A549 (cell line): ENCODE measurements around the gene ANG.

Source experiments
- CTCF ChIP-seq: fragments of >200 bp; sonication (Bioruptor Twin); formaldehyde crosslinking; IDR thresholded peaks from 3 replicates; pipeline ENCODE4 v1.5.1; 2016
- EP300 ChIP-seq, 2 experiments: fragments of >200 bp; sonication (Bioruptor Twin); formaldehyde crosslinking; IDR thresholded peaks; 2 replicates in 1 of 2; 3 replicates in 1 of 2; pipeline ENCODE4 v1.6.1; 2016 to 2017
- HDAC2 ChIP-seq: fragments of 200-600 bp; sonication (generic); IDR thresholded peaks from 2 replicates; pipeline ENCODE4 v1.6.1; 2016
- MAZ ChIP-seq: fragments of 150-350 bp; IDR thresholded peaks from 2 replicates; pipeline ENCODE4 v1.6.1; 2014; ENCODE audit warnings: antibody characterized with exemption, low read depth, low read length, borderline replicate concordance
- PBX3 ChIP-seq: IDR thresholded peaks from 2 replicates; pipeline ENCODE4 v1.6.1; 2012
- POLR2A ChIP-seq: IDR thresholded peaks from 2 replicates; pipeline ENCODE4 v1.6.1; 2012; ENCODE audit warnings: mild to moderate bottlenecking, low read length
- POLR2AphosphoS2 ChIP-seq: conservative IDR thresholded peaks from 2 replicates; pipeline ENCODE4 v1.6.1; 2012; ENCODE audit warnings: low read length, improper control_type of control experiment, inconsistent platforms
- RAD21 ChIP-seq, 2 experiments: fragments of >200 bp in 1 of 2; sonication (Bioruptor Twin) in 1 of 2; formaldehyde crosslinking in 1 of 2; IDR thresholded peaks in 1 of 2; conservative IDR thresholded peaks in 1 of 2; 2 replicates in 1 of 2; 3 replicates in 1 of 2; pipeline ENCODE4 v1.6.1; 2012 to 2018; ENCODE audit warnings: inconsistent platforms in 1 of 2
- TF ChIP-seq, protein P1 (sequence below): IDR thresholded peaks from 2 replicates; pipeline ENCODE4 v1.6.1; 2012

DNA sequence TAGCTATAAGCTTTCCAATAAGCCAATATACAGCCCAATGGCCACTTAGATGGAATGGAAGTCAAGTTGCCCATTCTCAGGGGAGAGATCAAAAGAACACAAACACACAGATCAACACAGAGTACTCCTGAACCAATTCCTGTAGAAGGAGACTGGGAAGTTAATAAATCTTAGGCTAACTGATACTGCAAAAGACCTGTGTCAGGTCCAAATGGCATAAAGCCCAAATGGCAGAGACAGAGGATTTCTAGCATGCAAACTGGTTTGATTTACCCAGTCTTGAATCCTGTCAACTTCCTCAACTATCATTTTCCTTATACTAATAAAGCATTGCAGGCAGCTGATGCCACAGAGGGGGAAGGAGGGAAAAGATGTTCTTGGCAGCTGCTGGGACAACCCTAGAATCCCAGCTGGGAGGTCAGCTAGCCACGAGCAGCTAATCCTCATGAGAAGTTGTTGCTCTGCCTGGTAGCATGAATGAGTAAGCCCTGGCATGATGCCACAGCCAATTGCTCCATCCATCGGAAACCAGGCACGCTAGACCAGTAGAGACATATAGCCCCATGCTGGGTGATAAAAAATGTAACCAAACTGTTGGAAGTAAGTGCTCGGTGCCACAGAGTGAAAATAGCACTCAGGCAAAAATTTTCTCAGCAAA is 26.2 kb downstream of the ANG start:
- TF ChIP-seq CTCF, result no peak
- no peak for TF ChIP-seq POLR2A
- TF ChIP-seq, protein P1, sequence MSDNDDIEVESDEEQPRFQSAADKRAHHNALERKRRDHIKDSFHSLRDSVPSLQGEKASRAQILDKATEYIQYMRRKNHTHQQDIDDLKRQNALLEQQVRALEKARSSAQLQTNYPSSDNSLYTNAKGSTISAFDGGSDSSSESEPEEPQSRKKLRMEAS, result no peak
- TF ChIP-seq RAD21 (conservative IDR thresholded peaks at IDR 0.05 in 1 of 2, IDR thresholded peaks at IDR 0.05 in 1 of 2), result no peak
- no peak for TF ChIP-seq EP300 (IDR thresholded peaks at IDR 0.05)
- TF ChIP-seq PBX3, result no peak
- no peak for TF ChIP-seq MAZ
- TF ChIP-seq POLR2AphosphoS2, result no peak
- no peak for TF ChIP-seq HDAC2
